NCI-H1417 (cell line): Measurements from ENCODE around the gene SLC4A8.
"Not testable (repeated sequence)": the region's sequence is repeated elsewhere in the genome, so short reads cannot be mapped to it uniquely, and the experiment has no call there.

Source experiments
- DNase-seq, 3 experiments: peaks; one replicate each; lab custom pipeline; 2025; lab: John Stamatoyannopoulos, UW

SLC4A8 gene

DNA sequence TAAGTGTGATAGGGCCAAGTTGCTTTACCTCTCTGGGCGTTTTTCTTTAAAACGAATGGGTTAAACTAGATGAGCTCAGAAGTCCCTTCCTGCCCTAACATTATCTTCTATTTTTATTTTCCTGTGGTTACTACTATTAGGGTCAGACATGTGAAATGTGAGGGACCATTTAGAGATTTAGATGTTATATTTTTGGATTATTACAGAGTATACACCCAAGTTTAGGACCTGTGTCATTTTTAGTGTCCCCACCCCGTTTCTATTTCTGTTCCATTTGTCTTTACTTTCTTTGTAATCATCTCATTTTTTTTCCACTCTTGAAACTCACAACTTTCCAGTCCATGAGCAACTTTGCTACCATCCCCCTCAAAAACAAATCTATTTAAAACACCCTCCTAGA, 56.3 kb downstream of the SLC4A8 start:
- no peak for DNase-seq

DNA sequence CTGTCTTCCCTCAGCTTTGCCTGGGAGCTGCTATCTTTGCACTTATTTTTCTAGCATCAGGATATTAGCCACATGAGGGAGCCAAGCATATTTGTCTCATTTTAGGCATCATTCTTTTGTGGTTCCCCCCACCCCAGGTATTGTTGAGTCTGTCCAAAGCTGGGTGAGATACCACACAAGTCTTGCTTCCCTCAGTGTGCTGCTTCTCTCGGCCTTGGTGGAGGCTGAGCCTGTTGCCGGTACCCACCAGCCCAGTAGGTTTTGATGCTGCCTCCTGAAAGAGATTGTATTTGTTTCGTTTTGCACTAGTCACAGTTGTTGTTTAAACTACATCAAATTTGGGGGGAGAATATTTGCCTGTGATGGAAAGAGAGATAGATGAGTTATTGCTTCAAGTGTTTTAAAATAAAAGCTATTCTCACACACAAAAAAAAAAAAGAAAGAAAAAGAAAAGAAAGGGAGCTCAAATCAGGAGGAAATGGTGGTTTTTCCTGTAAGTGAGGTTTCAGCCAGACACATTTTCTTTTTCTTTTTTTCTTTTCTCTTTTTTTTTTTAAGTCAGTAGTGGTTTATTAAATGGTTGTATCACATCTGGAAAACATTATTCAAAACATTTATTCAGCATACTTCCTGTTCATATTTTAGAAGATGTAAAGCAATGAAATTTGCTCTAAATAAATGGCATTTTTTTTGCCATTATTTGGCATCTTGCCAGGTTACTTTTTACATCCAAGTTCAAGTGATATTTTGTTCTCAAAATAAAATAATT, 58.5 kb downstream of the SLC4A8 start:
- peak in 1 of 3 experiments; percentile 9 for DNase-seq

DNA sequence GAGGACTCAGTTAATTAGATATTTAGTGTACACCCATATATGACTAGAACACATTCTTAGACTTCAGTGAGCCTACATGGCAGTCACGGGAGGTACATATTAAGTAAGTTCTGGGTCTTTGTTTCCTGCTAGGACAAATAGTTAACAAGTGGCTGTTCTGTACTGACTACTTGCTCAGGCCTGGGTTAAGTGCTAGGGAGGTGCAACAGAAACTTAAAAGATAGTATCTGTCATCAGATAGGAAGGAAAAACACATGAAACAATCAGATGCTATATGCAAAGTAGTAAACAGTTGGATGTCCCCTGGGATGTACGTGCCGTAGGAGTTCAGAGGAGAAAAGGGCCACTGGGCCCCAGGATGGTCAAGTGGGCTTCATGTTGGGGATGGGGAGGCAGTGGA, 59.5 kb downstream of the SLC4A8 start:
- no peak for DNase-seq

DNA sequence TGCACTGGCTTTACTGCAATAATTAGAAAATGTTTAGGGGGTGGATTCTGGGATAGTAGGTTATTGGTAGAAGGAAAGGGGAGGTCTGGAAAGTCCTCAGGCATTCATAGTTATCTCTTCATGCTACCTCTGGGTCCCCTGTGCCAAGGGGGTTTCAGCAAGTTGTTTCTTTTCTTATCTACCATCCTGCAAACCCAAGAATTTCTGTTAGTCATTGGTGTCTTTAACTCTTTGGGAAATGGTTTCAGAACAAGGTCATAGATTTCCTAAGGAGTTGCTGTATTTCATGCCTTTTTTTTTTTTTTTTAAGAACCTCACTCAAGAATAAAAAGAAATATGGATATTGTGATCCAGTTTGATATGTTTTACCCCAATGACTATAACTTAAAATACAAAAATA, 63.6 kb downstream of the SLC4A8 start:
- DNase-seq, result no peak

DNA sequence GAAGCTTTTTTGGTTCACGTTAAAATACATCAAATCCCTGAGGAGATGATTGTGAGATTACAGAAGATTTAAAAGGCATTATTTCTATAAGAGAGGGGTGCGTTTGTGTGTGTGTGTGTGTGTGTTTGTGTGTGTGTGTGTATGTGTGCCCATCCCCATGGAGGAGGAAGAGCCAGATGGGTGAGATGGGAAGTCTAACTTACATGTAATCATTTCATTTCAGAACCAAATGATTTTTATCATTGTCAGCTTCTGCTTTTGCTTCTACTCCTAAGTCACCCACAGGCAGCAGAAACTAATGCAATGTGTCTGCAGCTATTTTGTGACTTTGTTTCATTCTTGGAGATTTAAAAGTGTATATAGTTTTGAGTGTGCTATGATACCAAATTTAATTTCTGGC, 68.7 kb downstream of the SLC4A8 start:
- DNase-seq, result no peak

DNA sequence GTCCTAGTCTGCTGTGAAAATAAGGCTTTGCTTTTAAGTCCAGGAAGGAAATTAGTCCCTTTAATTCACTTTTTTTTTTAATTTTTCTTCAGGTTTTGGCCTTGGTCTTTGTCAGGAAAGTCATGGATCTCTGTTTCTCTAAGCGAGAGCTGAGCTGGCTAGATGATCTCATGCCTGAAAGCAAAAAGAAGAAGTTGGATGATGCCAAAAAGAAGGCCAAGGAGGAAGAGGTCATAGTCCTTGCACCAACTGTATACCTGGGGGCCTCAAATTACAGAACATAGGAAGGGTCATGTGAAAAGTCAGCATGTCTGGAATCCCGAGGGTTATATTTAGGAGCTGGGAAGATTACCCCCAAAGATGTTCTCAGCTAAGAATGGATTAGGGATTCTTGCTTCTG, 72.3 kb downstream of the SLC4A8 start:
- no peak for DNase-seq

DNA sequence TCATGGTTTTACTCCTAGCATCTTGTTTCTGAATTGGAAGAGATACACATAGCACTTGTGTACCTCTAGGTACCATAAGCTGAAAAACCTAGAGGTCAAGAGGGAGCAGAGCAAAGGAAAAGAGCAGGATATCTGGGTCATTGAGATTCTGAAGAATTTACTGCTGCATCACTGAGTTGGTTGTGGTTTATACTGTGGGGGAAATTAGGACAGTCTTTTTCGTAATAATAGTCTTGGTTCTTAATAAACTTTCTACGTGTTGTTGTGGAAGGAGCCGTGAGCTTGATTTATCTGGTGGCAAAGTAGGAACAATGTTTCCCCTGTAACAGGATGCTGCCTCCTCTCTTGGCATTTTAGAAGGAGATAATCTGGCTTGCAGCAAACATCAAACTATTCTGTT, 80.2 kb downstream of the SLC4A8 start:
- DNase-seq, result no peak

DNA sequence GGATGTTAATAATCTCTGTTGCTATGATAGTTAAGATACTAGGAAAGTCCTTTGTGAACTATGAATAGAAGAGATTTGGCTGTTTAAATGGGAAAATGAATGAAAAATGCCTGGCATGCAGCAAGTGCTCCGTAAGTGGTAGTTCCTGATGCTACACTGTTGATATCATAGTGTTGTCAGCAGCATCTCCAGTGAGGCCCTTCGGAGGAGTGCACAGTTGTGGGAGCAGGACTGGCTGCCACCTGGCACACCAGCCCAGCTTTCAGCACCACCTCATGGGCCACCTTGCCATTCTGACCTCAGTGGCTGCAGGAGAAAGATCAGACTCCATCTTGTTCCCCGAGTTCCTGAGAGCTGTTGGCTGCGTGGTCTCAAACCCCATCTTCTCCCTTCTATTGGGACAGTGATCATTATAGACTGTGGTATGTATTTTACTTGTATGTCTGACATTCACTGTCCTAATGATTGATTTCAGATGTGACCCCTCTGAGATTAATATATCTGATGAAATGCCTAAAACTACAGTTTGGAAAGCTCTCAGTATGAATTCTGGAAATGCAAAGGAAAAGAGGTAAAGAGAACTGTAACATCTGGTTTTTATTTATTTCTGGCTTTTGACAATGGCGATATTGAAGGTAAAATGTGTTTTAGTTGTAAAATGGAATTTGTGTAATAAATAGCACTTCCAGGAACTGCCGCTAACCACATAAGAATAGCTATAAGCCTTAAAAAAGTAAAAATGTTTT, 80.9 kb downstream of the SLC4A8 start:
- no peak for DNase-seq

DNA sequence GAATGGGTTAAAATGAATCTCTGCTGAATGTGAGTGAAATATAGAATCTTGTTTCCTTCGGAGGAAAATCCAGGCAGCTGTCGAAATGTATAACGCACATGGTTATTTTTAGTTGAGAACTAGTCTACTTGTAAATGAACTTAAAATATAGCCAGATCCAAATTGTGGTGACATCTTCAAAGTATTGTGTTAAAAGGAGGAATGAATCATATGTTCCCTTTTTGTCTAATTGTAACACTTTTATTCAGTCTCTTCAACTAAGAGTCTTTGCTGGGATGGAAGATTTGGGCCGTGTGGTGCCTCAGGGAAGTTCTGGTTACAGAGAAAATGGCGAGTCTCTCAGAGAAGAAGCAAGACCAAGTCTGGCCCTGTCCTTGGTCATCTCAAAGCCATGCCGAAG, 82.5 kb downstream of the SLC4A8 start:
- DNase-seq, result no peak

DNA sequence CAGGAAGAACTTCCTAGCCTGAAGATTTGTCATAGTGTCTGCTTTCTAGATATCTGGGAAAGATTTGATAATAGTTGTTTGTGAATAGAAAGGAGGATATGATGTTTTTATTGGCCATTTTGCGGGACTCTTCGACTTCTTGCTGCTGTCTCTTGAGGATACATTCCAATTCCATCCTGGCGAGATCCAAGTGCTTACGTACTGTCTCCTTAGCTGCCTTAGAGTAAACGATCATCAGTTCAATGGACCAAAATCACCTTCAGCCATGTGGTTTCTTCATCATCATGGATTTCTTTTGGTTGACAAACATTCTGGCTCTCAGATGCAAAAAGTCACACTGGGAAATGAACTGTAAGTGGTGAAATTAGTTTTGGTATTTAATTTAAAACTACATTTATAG, 83.7 kb downstream of the SLC4A8 start:
- DNase-seq, result no peak

DNA sequence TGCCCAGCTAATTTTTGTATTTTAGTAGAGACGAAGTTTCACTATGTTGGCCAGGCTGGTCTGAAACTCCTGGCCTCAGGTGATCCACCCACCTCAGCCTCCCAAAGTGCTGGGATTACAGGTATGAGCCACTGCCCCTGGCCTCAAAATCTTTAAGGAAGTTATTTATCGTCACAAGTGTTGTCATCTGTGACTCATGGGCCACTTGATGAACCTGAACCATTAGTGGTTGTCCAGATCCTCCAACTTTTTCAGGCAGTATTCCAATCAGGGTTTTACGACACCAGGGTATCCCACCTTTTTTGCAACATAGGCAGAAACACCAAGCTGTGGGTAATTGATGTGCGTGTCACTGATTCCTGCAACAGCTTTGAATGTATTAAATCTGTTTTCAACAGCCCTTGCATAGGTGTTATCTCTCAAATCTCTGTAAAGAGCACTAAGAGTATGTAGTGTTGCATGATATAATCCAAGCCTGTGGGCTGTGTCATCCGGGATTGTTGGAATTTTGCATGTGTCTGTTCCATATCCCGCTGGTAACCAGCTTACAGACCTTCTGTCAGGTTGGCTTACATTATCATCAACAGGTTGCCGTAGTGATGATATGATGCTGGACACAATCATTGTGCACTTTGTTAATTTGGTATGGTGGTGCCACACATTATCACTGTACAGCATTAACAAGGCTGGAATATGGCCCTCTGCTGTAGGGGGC, 87.1 kb downstream of the SLC4A8 start:
- DNase-seq, result no peak

DNA sequence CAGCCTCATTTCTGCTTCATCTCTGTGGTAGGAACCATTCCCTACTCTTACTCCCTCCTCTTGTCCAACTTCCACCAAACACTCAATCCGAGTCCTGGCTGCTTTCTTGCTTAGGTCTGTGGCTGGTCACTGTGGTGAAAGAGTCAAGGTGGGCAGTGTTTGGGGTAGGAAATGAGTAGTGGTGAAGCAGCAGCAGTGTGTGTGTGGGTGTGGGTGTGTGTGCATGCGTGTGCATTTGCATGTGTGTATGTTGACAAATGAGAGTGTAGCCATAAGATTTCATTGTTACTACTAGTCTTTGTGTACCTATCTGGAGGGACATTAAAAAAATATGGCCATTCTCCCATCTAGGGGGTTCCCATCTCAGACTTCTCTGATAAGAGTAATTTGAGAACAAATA, 87.8 kb downstream of the SLC4A8 start:
- DNase-seq, result no peak

DNA sequence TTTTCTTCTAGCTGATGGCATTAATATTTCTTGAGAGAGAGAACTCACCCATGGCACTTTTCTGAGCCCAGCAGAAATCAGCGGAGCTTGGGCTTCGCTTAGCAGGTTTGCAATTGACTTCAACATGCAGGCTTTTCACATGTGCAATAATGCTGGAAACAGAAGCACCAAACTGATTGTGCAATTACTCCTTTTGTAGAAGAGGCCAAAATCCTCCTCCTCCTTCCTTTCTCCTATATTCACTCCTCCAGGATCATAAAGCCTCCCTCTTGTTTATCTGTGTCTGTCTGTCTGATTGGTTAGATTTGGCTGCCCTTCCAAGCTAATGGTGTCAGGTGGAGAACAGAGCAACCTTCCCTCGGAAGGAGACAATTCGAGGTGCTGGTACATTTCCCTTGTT, 90.4 kb downstream of the SLC4A8 start:
- DNase-seq, result not testable (repeated sequence)

DNA sequence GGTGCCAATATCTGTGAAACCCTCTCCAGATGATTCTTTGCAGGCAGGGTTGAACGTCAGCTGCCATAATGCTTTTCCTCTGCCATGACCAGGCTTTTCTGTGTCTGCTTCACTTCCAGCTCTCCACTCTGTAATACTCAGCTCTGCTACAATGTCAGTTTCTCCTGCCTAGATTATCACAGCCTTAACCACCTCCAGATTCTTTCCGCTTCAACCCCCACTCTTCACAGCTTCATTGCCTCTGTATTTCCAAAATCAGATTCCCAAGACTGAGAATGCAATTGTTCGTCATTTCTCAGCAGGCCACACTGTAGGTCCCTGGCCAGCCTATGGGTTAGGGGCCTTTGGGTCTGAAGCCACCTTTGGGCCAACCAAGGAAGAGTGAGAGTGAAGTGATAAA, 92.7 kb downstream of the SLC4A8 start:
- no peak for DNase-seq

DNA sequence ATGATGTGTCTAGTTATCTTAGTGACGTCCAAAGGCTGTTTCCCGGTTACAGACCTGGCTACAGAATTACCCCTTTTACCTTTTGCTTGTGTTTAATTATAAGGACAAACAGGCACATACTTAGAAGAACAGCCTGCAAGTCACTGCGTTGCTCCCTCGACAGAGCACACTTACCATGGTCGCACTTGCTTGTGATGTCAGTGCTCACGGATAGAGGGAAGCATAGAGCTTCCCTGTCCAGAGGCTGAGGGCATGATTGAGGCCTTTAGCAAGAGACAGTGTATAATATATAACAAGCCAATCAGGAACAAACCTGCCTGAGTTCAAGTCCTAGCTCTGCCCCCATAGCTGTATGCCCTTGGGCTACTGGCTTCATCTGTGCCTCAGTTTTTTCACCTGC, 93.2 kb downstream of the SLC4A8 start:
- DNase-seq, result no peak

DNA sequence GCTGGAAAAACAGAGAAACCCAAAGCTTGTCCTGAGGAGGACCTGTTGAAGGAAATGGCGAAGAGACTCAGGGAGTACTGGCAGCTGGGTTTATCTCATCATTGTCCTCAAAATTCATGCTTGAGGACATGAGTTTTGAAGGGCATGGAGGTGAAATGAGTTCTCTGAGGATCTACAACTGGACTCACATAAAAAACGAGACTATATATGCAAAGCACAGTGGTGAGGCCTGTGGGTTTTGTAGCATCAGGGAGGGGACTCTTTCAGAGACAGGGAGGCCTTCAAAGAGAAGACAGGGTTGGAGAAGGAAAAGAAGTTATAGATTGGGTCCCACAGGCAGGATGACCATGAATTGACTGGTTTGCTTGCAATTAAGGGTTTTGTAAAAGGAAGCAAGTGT, 95.1 kb downstream of the SLC4A8 start:
- DNase-seq, result no peak

DNA sequence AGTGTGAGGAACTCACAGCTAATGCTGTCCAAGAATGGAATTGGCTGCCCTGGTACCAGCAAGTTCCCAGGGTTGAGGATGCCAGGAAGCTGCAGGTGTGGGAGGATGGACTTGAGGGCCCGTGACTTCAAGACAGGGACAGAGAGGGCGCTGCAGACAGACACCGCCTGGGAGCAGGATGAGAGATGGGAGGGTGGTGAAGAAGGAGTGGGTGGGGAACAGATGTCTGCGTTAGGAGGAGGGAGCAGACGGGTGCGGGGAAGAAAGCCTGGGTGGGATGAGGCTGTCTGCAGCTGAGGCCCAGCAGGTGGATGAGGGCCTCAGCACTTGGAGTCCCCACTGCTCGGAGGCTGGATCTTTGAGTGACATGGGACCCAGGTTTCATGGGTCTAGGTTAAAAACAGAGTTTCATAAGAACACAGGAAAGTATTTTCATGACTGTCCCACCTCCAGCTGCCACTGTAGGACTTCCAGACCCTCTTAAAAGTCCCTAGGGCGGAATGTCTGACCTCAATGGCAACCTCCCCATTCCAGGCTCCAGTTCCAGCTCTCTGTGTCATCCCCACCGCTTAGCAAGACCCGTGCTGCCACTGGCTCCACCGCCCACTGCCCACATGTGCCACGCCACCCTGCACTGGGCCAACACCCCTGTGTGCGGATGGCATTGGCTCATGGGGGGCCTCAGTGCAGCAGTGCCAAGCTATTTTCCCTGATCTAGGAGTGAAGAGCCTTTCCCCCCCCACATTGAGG, 96.1 kb downstream of the SLC4A8 start:
- no peak for DNase-seq

DNA sequence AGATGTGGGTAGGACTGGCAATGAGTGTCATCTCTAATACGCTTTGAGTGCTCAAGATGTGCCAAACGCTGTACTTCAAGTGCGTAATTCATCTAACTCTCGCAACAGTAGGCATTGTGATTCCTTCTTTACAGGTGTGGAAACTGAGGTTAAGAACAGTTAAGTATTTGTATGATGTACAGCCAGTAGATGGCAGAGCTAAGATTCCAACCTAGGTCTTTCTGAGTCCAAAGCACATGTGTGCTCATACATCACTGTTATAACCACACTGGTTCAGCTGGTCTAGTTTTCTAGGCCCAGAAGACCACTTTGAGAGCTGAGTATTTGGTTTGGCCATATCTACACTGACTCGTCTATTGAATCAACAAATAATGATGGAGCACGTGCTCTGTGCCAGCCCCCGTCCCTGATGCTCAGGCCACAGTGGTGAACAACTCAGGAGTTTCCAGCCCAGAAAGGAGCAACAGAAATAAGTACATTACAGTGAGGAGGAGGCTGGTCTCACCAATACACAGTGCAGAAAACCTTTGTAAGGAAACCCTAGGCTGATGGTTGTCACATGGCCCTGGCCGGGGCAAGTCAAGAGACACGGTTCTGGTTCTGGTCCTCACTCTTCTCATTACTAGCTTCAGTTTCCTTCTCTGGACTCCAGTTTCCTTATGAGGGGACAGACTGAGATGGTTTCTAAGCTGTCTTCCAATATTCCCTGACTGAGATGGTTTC, 97.1 kb downstream of the SLC4A8 start:
- peak in 2 of 3 experiments; percentile 11 to 37 for DNase-seq

DNA sequence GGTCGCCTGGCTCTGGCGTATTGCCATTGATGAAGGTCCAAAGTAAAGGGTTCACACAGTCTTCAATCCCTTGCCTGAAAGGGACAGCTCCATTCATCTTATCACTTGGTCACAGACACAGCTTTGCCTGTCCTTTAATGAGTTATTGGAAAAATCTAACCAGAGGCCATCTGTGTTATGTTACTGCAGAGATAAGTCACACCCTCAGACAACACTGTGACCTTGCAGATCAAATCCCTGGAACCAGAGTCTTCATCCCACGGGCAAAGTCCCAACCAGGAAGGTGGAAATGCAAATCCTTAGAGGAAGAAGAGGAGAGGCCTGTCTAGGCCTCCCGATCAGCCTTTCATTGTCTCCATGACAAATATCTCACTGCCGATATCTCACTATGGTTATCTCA, 98.1 kb downstream of the SLC4A8 start:
- no peak for DNase-seq

DNA sequence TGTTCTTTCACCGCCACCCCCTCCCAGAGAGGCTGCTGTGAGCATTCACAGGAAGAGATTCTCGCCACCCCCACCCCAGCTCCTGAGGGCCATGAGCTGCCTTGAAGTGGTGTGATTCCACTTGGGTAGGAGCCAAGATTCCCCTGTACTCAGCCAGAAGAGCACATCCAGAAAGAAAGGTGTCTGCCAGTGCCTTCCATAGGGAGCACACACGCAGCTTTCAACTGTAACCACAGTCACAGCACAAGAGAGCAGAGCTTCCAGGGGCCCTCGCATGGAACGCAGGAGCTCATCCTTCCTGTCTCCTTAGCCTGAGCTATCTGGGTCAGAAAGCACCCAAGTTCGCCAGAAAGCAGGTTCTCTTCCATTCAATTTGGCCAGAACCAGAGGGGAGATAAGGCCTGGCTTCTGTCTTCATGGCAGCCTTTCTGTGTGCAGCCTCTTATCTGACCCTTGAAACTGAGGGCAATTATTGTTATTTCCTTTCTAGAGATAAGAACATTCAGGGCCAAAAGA, 99.8 kb downstream of the SLC4A8 start:
- peak in 1 of 3 experiments; percentile 36 for DNase-seq

DNA sequence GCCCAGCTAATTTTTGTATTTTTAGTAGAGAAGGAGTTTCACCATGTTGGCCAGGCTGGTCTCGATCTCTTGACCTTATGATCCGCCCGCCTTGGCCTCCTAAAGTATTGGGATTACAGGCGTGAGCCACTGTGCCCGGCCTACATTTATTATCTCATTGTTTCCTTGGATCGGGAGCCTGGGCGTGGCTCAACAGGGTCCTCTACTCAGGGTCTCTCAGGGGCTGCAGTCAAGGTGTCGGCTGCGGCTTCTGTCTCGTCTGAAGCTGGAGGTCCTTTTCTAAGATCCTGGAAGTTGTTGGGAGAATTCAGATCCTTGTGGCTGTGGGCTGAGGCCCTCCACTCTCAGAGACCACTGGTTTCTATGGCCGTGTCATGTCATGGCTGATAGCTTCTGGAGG, 100.9 kb downstream of the SLC4A8 start:
- no peak for DNase-seq
